Activated B cell treated with CpG ODN at 0.5 μM for 24 hours (primary cell): ENCODE measurements around the gene NFKBIL1. TPM values are rescaled to one million over a fixed set of nuclear protein-coding genes. Genes with fewer than 3 reads are reported as not detected.

Source experiments
- ATAC-seq: fragments of 200-7000 bp; cut with Tn5 transposase; one replicate; pipeline ENCODE4 v1.10.0; 2021; ENCODE audit warnings: low read depth, mild to moderate bottlenecking, moderate library complexity
- CTCF ChIA-PET: fragments of 350-600 bp; sonication (Branson Sonifier 250); formaldehyde crosslinking; loops from one replicate; lab custom pipeline; 2021; ENCODE audit warnings: antibody characterized with exemption; lab: Charles Lee
- POLR2A ChIA-PET: fragments of 350-600 bp; sonication (Branson Sonifier 250); formaldehyde crosslinking; loops from one replicate; lab custom pipeline; 2021; ENCODE audit warnings: antibody characterized with exemption; lab: Charles Lee
- DNase-seq: peaks from one replicate; pipeline ENCODE4 v3.0.0; 2022
- H3K27ac Mint-ChIP-seq: one replicate; pipeline ENCODE4 v1.8.0; 2020; ENCODE audit warnings: mixed read lengths
- H3K27me3 Mint-ChIP-seq: one replicate; pipeline ENCODE4 v1.8.0; 2021; ENCODE audit warnings: mixed read lengths
- H3K36me3 Mint-ChIP-seq: one replicate; pipeline ENCODE4 v1.8.0; 2021; ENCODE audit warnings: low read depth, mixed read lengths
- H3K4me1 Mint-ChIP-seq: one replicate; pipeline ENCODE4 v1.8.0; 2021; ENCODE audit warnings: mixed read lengths
- H3K4me3 Mint-ChIP-seq: one replicate; pipeline ENCODE4 v1.8.0; 2020; ENCODE audit warnings: mild to moderate bottlenecking, mixed read lengths
- H3K9me3 Mint-ChIP-seq: one replicate; pipeline ENCODE4 v1.8.0; 2020; ENCODE audit warnings: mixed read lengths
- CTCF ChIP-seq: fragments of 200-600 bp; IDR thresholded peaks from one replicate; pipeline ENCODE4 v1.8.0; 2022; ENCODE audit warnings: antibody characterized with exemption, mild to moderate bottlenecking
- intact Hi-C: fragments of 100-400 bp; cut with micrococcal nuclease; formaldehyde crosslinking; loops from one replicate; pipeline ENCODE4 v1.15.1; 2024
- total RNA-seq: library from RNA; stranded (reverse); gene quantifications from 2 replicates; pipeline ENCODE4 v1.2.3, GENCODE V29; 2022

Gene NFKBIL1
- total RNA-seq, 1 donor from 2014 or later = 16.7 TPM

GRCh38 chr6:31535538-31536324, 11.7 kb upstream of the NFKBIL1 start:
- DNase-seq (no peak), ATAC-seq (no peak)
- peaks cover 35% of the 10 kb centered on the region for H3K4me1 Mint-ChIP-seq
- H3K9me3 Mint-ChIP-seq = no peaks in the 10 kb centered on the region
- no peak for TF ChIP-seq CTCF
- peaks cover 92% of the 10 kb centered on the region for H3K36me3 Mint-ChIP-seq
- no peaks in the 10 kb centered on the region for H3K27me3 Mint-ChIP-seq
- intact Hi-C loops = no loop called here
- POLR2A ChIA-PET = interaction anchor here (0.9 kb wide), 1 partner anchor 38 kb away, joined by 3 read pairs; the partner anchor contains the start of gene MICB
- CTCF ChIA-PET = interaction anchor here (1.5 kb wide), 1 partner anchor 15 kb away, joined by 3 read pairs; no protein-coding TSS in a partner anchor
- H3K4me3 Mint-ChIP-seq = no peak overlapping the region
- H3K27ac Mint-ChIP-seq = no peak overlapping the region

- intact Hi-C loops = no loop called here
- Mint-ChIP-seq H3K4me1 (peaks cover 53% of the 10 kb centered on the region), H3K27ac (peak overlapping the region; percentile 24), H3K36me3 (peaks cover 79% of the 10 kb centered on the region), H3K27me3 (no peaks in the 10 kb centered on the region), H3K9me3 (no peaks in the 10 kb centered on the region), H3K4me3 (peak overlapping the region; percentile 98)
- CTCF ChIA-PET = interaction anchor here (2.0 kb wide), 1 partner anchor 60 kb away, joined by 4 read pairs; no protein-coding TSS in a partner anchor
- no peak for ATAC-seq
- no peak for TF ChIP-seq CTCF
- POLR2A ChIA-PET = interaction anchor here (1.0 to 4.6 kb wide), 3 partner anchors 41 to 113 kb away, joined by 3 to 41 read pairs (median 5); partner anchors contain the start of genes BAG6 and MICB
- DNase-seq = no peak
These were observed 8.5 kb upstream of the NFKBIL1 start for GRCh38 chr6:31538805-31539400.

GRCh38 chr6:31540640-31541039, 6.8 kb upstream of the NFKBIL1 start:
- intact Hi-C loops = loop anchor here (1.0 to 10.0 kb wide), 3 partner anchors 46 to 654 kb away; partner anchors contain the start of genes BAG6, GPSM3 and PBX2
- H3K4me1 Mint-ChIP-seq = peaks cover 52% of the 10 kb centered on the region
- H3K4me3 Mint-ChIP-seq = peak overlapping the region; percentile 98
- POLR2A ChIA-PET = interaction anchor here (0.7 to 4.6 kb wide), 21 partner anchors 10 to 287 kb away, joined by 3 to 46 read pairs (median 13); partner anchors contain the start of genes BAG6, C6orf47, CSNK2B and GPANK1
- no peak for TF ChIP-seq CTCF
- CTCF ChIA-PET = interaction anchor here (1.7 to 25.8 kb wide), 4 partner anchors 38 to 57 kb away, joined by 4 to 773 read pairs (median 313); partner anchors contain the start of genes LST1, LTA, LTB and NCR3
- H3K27ac Mint-ChIP-seq = peak overlapping the region; percentile 64
- H3K9me3 Mint-ChIP-seq = no peaks in the 10 kb centered on the region
- DNase-seq (no peak), ATAC-seq (no peak)
- peaks cover 62% of the 10 kb centered on the region for H3K36me3 Mint-ChIP-seq
- no peaks in the 10 kb centered on the region for H3K27me3 Mint-ChIP-seq

GRCh38 chr6:31541059-31541657, 6.2 kb upstream of the NFKBIL1 start:
- ChIA-PET POLR2A (interaction anchor here (0.6 to 4.6 kb wide), 41 partner anchors 10 to 923 kb away, joined by 3 to 46 read pairs (median 6); partner anchors contain the start of genes ABHD16A, AIF1, BAG6 and C6orf47), CTCF (interaction anchor here (0.9 to 25.8 kb wide), 7 partner anchors 10 to 322 kb away, joined by 3 to 773 read pairs (median 13); partner anchors contain the start of genes LST1, LTA, LTB and NCR3)
- DNase-seq (peak; percentile 33), ATAC-seq (peak; percentile 16)
- no peak for TF ChIP-seq CTCF
- peak overlapping the region; percentile 98 for H3K4me3 Mint-ChIP-seq
- peaks cover 57% of the 10 kb centered on the region for H3K36me3 Mint-ChIP-seq
- intact Hi-C loops = loop anchor here (1.0 to 10.0 kb wide), 3 partner anchors 47 to 654 kb away; partner anchors contain the start of genes BAG6, GPSM3 and PBX2
- no peaks in the 10 kb centered on the region for H3K27me3 Mint-ChIP-seq
- H3K27ac Mint-ChIP-seq = peak overlapping the region; percentile 97
- H3K9me3 Mint-ChIP-seq = no peaks in the 10 kb centered on the region
- peaks cover 51% of the 10 kb centered on the region for H3K4me1 Mint-ChIP-seq
